Adrenal gland (tissue), 12 donors: ENCODE measurements around the gene FRS2. TPM values are rescaled to one million over a fixed set of nuclear protein-coding genes. Genes with fewer than 3 reads are reported as not detected.

Experiments
- DNase-seq, 7 donors: peaks; one replicate each; pipeline ENCODE4 v3.0.0-alpha.2; 2019 to 2020
- H3K27ac ChIP-seq, 5 donors: fragments of 200-600 bp; sonication (generic) in 4 of 5; 1 replicate in 3 of 5; 2 replicates in 2 of 5; pipeline versions ENCODE4 v1.5.1 to v1.8.0; 2016 to 2020; ENCODE audit warnings: mild to moderate bottlenecking in 1 of 5
- H3K27me3 ChIP-seq: fragments of 200-600 bp; 2 replicates; pipeline ENCODE4 v1.8.0; 2021
- H3K36me3 ChIP-seq, 2 donors: fragments of 200-600 bp; replicated peaks in 1 of 2; 1 replicate in 1 of 2; 2 replicates in 1 of 2; pipeline versions ENCODE4 v1.5.1 to v1.8.0; 2018 to 2022
- H3K4me1 ChIP-seq, 2 donors: fragments of 200-600 bp; replicated peaks in 1 of 2; 1 replicate in 1 of 2; 2 replicates in 1 of 2; pipeline versions ENCODE4 v1.5.1 to v1.8.0; 2018 to 2021
- H3K4me3 ChIP-seq, 4 donors: fragments of 200-600 bp; sonication (generic) in 3 of 4; one replicate each; pipeline ENCODE4 v1.5.1; 2016 to 2018
- H3K9me3 ChIP-seq, 3 donors: fragments of 200-600 bp; sonication (generic) in 1 of 3; replicated peaks in 1 of 3; 1 replicate in 2 of 3; 2 replicates in 1 of 3; pipeline versions ENCODE4 v1.5.1 to v1.8.0; 2016 to 2021
- CTCF ChIP-seq, 6 experiments: fragments of 450-650 bp in 4 of 6; fragments of 200-600 bp in 2 of 6; sonication (generic) in 1 of 6; IDR thresholded peaks; 1 replicate in 5 of 6; 2 replicates in 1 of 6; pipeline versions ENCODE4 v1.5.1 to v1.8.0; 2016 to 2021; ENCODE audit warnings: antibody characterized with exemption in 6 of 6, mild to moderate bottlenecking in 2 of 6, moderate library complexity in 1 of 6
- POLR2A ChIP-seq, 2 donors: fragments of 450-650 bp; IDR thresholded peaks; one replicate each; pipeline ENCODE4 v1.6.1; 2017; ENCODE audit warnings: antibody characterized with exemption in 2 of 2, mild to moderate bottlenecking in 2 of 2, moderate library complexity in 1 of 2
- WGBS, 4 donors: extraction: QIAGEN DNeasy Blood & Tissue Kit in 2 of 4; methylation state at CpG; one replicate each; pipeline versions ENCODE4 v1.1.5 to v1.1.7; 2013 to 2017; 5-methylcytosine and 5-hydroxymethylcytosine counted together
- intact Hi-C, 2 donors: fragments of 100-400 bp; cut with DNase I; formaldehyde crosslinking; loops; one replicate each; pipeline versions ENCODE4 v1.14.1 to v1.15.0; 2022 to 2023
- polyA plus RNA-seq, 3 donors: library from polyadenylated mRNA; stranded (reverse); fragments of 200-250 nt in 2 of 3; fragments of 350-450 nt in 1 of 3; fragmentation: Illumina TruSeq in 1 of 3; extraction: RNeasy Lipid Tissue Mini Kit (QIAGEN cat#74804) in 1 of 3; gene quantifications; one replicate each; pipeline ENCODE4 v1.2.3, GENCODE V29; 2013 to 2014
- total RNA-seq, 9 donors: library from RNA; depleted of rRNA in 4 of 9; stranded (reverse); fragments of >200 nt in 4 of 9; fragments of 120-200 nt in 1 of 9; fragmentation: NEBNext Ultra II Directional in 1 of 9; extraction: Animal tissue kit (Norgen Biotek cat#: 25700) in 1 of 9; gene quantifications; one replicate each; pipeline versions ENCODE4 v1.1.0 to v1.2.4, GENCODE V29; 2013 to 2023
- donor health status: healthy with polysubstance abuse.
- donor health status: Bipolar disorder and iron deficiency.
- donor health status: DM: yes; HTN: yes; CAD: no.
- donor health status: DM: no; HTN: no; CAD: no.
- donor health status: DM: no; HTN: no; CAD: no.
- donor health status: DM: yes; HTN: yes; CAD: no.

FRS2 gene
- total and polyA plus RNA-seq, 12 donors, result 4.8 to 86.1 (median 45.1) TPM

GRCh38 chr12:69524755-69525469, 54.7 kb downstream of the FRS2 start:
- 83 to 94% (median 91%) methylated on average over 2 of the region's 2 CpGs for WGBS, 4 donors
- no peak overlapping the region for H3K27ac ChIP-seq
- intact Hi-C loops, result no loop called here
- H3K4me3 ChIP-seq, result no peak overlapping the region
- peaks cover 0 to 4% (median 0%) of the 10 kb centered on the region in 3 donors for H3K9me3 ChIP-seq
- no peaks in the 10 kb centered on the region for H3K36me3 ChIP-seq
- H3K4me1 ChIP-seq, result peaks cover 12 to 21% of the 10 kb centered on the region in 2 donors
- no peaks in the 10 kb centered on the region for H3K27me3 ChIP-seq
- no peak for DNase-seq
- TF ChIP-seq CTCF (IDR thresholded peaks at IDR 0.05), result no peak
- no peak for TF ChIP-seq POLR2A (IDR thresholded peaks at IDR 0.05)

- WGBS, 4 donors, result 70 to 87% (median 78%) methylated on average over 3 of the region's 3 CpGs
- no peak for DNase-seq
- Histone ChIP-seq H3K4me3 (no peak overlapping the region), H3K9me3 (peaks cover 0 to under 1% (median 0%) of the 10 kb centered on the region in 3 donors), H3K36me3 (no peaks in the 10 kb centered on the region), H3K4me1 (peaks cover 12 to 21% of the 10 kb centered on the region in 2 donors), H3K27me3 (no peaks in the 10 kb centered on the region), H3K27ac (peak overlapping the region in 3 of 5 donors; percentile 9 to 24 (median 22))
- TF ChIP-seq POLR2A (IDR thresholded peaks at IDR 0.05), result no peak
- no peak for TF ChIP-seq CTCF (IDR thresholded peaks at IDR 0.05)
- intact Hi-C loops, result no loop called here
Measured at GRCh38 chr12:69527506-69528272, 57.5 kb downstream of the FRS2 start.

GRCh38 chr12:69529021-69529420, 58.8 kb downstream of the FRS2 start:
- no peaks in the 10 kb centered on the region for H3K27me3 ChIP-seq
- intact Hi-C loops, result no loop called here
- TF ChIP-seq CTCF (IDR thresholded peaks at IDR 0.05) (no peak), POLR2A (IDR thresholded peaks at IDR 0.05) (no peak)
- H3K36me3 ChIP-seq, result no peaks in the 10 kb centered on the region
- H3K4me1 ChIP-seq, result peaks cover 12 to 21% of the 10 kb centered on the region in 2 donors
- H3K9me3 ChIP-seq, result no peaks in the 10 kb centered on the region
- 85 to 88% (median 86%) methylated on average over 2 of the region's 2 CpGs for WGBS, 4 donors
- peak overlapping the region in 1 of 5 donors; percentile 29 for H3K27ac ChIP-seq
- DNase-seq, result no peak
- no peak overlapping the region for H3K4me3 ChIP-seq

- DNase-seq, result no peak
- H3K9me3 ChIP-seq, result no peaks in the 10 kb centered on the region
- peaks cover 7 to 14% of the 10 kb centered on the region in 2 donors for H3K4me1 ChIP-seq
- 81 to 94% (median 83%) methylated on average over 3 of the region's 3 CpGs for WGBS, 4 donors
- no peak for TF ChIP-seq CTCF (IDR thresholded peaks at IDR 0.05)
- no peak for TF ChIP-seq POLR2A (IDR thresholded peaks at IDR 0.05)
- H3K27ac ChIP-seq, result peak overlapping the region in 2 of 5 donors; percentile 66 to 73
- intact Hi-C loops, result loop anchor here in 1 of 2 donors (5.0 kb wide), 1 partner anchor 62 kb away; the partner anchor contains the start of gene FRS2
- no peak overlapping the region for H3K4me3 ChIP-seq
- H3K36me3 ChIP-seq, result no peaks in the 10 kb centered on the region
- H3K27me3 ChIP-seq, result no peaks in the 10 kb centered on the region
Measured at GRCh38 chr12:69533844-69534243, 63.7 kb downstream of the FRS2 start.
